ENCODE data around the gene SCGB1D1.

The SCGB1D1 gene

GRCh38 chr11:62190011-62190410 is at the start of gene SCGB1D1:
SCGB1D1 (plus strand) TSS chr11:62190216; CDS start chr11:62190285, 69 bp downstream.
- no peak within 1 kb of the TSS for H3K4me3 ChIP-seq (ENCODE audit: low read depth, low read length)
- DNase-seq (ENCODE audit: low read depth), result no peak
- no peak for TF ChIP-seq CTCF (IDR thresholded peaks at IDR 0.05; ENCODE audit: control insufficient read depth, extremely low read depth, insufficient read depth)

- no peak overlapping the region for H3K4me3 ChIP-seq (ENCODE audit: low read depth, low read length)
- no peak for TF ChIP-seq CTCF (IDR thresholded peaks at IDR 0.05; ENCODE audit: control insufficient read depth, extremely low read depth, insufficient read depth)
- DNase-seq (ENCODE audit: low read depth), result no peak
Measured at GRCh38 chr11:62140304-62141110, 49.5 kb upstream of the SCGB1D1 start.

- TF ChIP-seq CTCF (IDR thresholded peaks at IDR 0.05; ENCODE audit: control insufficient read depth, extremely low read depth, insufficient read depth), result no peak
- no peak overlapping the region for H3K4me3 ChIP-seq (ENCODE audit: low read depth, low read length)
- DNase-seq (ENCODE audit: low read depth), result no peak
Measured at GRCh38 chr11:62141111-62142042, 48.6 kb upstream of the SCGB1D1 start.

GRCh38 chr11:62142043-62142375 is 48.0 kb upstream of the SCGB1D1 start:
- H3K4me3 ChIP-seq (ENCODE audit: low read depth, low read length), result no peak overlapping the region
- no peak for DNase-seq (ENCODE audit: low read depth)
- no peak for TF ChIP-seq CTCF (IDR thresholded peaks at IDR 0.05; ENCODE audit: control insufficient read depth, extremely low read depth, insufficient read depth)

GRCh38 chr11:62142921-62143320 is 47.1 kb upstream of the SCGB1D1 start:
- TF ChIP-seq CTCF (IDR thresholded peaks at IDR 0.05; ENCODE audit: control insufficient read depth, extremely low read depth, insufficient read depth), result no peak
- H3K4me3 ChIP-seq (ENCODE audit: low read depth, low read length), result no peak overlapping the region

GRCh38 chr11:62143727-62144126 is 46.3 kb upstream of the SCGB1D1 start:
- no peak overlapping the region for H3K4me3 ChIP-seq (ENCODE audit: low read depth, low read length)
- TF ChIP-seq CTCF (IDR thresholded peaks at IDR 0.05; ENCODE audit: control insufficient read depth, extremely low read depth, insufficient read depth), result peak; percentile 16; the same call in 1 of the 2 replicates
- DNase-seq (ENCODE audit: low read depth), result no peak

More at GRCh38 chr11:62142921-62143320, 47.1 kb upstream of the SCGB1D1 start:
- no peak for DNase-seq (ENCODE audit: low read depth)

Measured in LNCaP clone FGC (cell line).